HG02884 (cell line): ENCODE measurements around the gene OR7C1.
"Not testable (repeated sequence)": the region's sequence is repeated elsewhere in the genome, so short reads cannot be mapped to it uniquely, and the experiment has no call there.

Source experiments
- ATAC-seq: cut with Tn5 transposase; IDR thresholded peaks from one replicate; pipeline ENCODE4 v1.9.1; 2021; ENCODE audit warnings: mild to moderate bottlenecking, moderate library complexity; ENCODE audit not compliant: unreplicated experiment

OR7C1 gene

DNA sequence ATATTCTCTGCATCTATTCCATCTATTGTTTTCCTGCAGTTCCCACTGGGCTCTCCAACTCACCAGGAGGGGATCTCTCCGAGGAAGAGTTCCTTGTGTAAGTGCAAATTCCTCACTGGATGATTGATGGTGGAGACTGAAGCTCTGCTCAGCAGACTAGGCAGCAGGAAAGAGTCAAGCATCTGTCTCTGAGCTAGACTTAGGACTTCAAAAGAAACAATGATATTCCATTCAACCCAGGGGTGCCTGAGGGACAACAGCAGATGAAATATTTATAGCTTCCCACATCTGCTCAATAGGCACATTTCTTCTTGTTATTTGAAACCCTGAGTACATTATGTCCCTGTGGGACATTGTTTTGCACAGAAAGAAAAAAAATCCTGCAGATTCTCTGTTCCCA lies at the start of gene OR7C1, which contains the start of gene OR7A5:
TSS of gene OR7C1 (minus strand) at position 175 of the 400 bp plus-strand sequence. CDS start 35,049 bp downstream, outside the sequence.
TSS of gene OR7A5 (minus strand) at position 175 of the 400 bp plus-strand sequence. CDS start 6,944 bp downstream, outside the sequence.
- no peak for ATAC-seq

- no peak for ATAC-seq
Observed at GRCh38 chr19:14871619-14872230, 36.7 kb upstream of the OR7C1 start.

- no peak for ATAC-seq
Observed at GRCh38 chr19:14868497-14868896, 33.5 kb upstream of the OR7C1 start.

GRCh38 chr19:14848822-14849221 lies 13.8 kb upstream of the OR7C1 start, which contains the start of gene OR7A10:
OR7A10 (minus strand) TSS chr19:14848922; CDS start chr19:14841877, 7,045 bp downstream.
- no peak for ATAC-seq

DNA sequence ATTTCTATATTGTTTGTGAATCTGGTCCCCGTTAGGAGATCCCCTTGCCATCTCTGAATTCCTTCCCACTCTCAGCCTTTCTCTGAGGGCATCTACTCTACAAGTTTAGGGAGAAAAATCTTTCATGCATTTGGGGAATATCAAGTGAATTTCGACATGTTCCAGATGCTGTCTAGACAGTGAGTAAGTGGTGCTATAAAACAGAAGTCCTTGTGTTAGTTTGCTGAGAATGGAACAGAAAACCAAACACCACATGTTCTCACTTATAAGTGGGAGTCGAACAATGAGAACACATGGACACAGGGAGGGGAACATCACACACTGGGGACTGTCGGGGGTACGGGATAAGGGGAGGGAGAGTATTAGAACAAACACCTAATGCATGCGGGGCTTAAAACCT lies 8.6 kb upstream of the OR7C1 start:
- no peak for ATAC-seq

DNA sequence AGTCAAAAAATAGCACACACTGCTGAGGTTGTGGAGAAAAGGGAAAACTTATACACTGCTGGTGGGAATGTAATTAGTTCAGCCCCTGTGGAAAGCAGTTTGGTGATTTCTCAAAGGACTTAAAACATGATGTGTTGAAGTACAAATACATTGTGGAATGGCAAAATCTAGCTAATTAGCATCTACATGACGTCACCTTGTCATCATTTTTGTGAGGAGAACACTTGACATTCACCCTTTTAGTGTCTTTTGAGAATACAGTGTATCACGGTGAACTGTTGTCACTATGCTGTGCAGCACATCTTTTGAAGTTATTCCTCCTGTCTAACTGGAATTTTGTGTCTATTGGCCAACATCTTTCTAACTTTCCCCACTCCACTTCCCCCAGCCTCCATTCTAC lies 8.2 kb upstream of the OR7C1 start:
- no peak for ATAC-seq

GRCh38 chr19:14840206-14840605 lies 5.2 kb upstream of the OR7C1 start:
- ATAC-seq = no peak

- no peak for ATAC-seq
Observed at GRCh38 chr19:14837391-14837790, 2.4 kb upstream of the OR7C1 start.

- no peak for ATAC-seq
Observed at GRCh38 chr19:14830702-14831101, 4.3 kb downstream of the OR7C1 start.

GRCh38 chr19:14826006-14826405 lies 9.0 kb downstream of the OR7C1 start:
- ATAC-seq = no peak

GRCh38 chr19:14821937-14822336 lies 13.0 kb downstream of the OR7C1 start:
- no peak for ATAC-seq

- ATAC-seq = no peak
Observed at GRCh38 chr19:14818588-14818987, 16.4 kb downstream of the OR7C1 start.

- no peak for ATAC-seq
Observed at GRCh38 chr19:14817052-14817451, 17.9 kb downstream of the OR7C1 start.

DNA sequence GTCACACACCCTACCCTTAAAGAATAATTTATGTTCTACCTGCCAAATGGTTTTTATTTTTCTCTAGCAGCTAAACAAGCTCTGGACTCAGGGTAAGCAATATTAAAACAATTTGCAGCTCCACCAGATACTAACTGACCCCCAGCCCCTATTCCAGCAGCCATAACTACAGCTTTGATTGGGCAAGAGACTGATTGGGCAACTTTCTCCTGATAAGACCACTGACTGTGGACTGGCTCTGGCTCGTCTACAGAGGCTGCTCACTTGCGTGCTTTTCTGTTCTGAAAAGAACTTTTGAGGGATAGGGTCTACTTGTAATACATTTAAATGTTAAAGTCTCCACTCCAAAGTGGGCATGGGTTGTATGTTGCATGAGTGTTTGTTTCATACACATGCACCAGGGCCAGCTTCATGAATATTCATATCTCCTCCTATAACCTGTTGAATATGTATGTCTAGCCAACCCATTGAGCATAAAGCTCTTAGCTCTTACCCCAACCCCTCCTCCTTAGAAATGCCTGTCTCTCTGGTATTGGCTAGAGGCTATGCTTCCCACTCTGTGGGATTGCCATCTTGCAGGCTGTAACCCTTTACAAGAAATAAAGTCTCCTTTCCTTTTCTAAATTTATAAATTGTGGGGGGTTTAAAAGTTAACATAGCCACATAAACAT lies 19.9 kb downstream of the OR7C1 start:
- ATAC-seq = no peak

DNA sequence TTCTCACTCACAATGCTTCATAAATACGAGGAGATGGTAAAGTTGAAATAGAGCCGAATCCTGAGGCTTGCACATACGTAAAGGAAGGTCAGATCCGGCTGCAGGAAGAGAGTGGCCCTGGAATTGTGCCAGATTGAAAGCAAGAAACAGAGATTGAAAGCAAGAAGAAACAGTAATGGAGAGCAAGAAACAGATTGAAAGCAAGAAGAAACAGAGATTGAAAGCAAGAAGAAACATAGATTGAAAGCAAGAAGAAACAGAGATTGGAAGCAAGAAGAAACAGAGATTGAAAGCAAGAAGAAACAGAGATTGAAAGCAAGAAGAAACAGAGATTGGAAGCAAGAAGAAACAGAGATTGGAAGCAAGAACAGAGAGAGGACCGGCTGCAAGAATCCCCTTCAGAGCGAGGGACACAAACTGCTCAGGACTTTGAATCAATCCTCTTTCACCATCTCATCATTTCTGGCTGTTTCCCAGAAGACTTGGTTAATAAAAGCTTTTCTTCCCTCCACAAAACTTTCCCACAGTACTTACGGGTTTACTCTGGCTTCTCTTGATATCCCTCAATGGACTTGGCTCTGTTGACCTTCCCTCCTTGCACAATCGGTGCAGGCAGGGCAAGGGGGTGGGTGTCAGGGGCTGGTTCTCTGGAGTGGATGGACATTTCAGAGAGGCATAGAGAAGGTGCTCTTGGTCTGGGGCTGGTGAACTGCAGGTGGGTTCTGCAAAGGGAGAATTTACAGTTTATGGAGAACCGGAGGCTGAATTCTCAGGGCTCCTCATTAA lies 25.5 kb downstream of the OR7C1 start:
- ATAC-seq = no peak

- ATAC-seq = no peak
Observed at GRCh38 chr19:14804765-14805164, 30.2 kb downstream of the OR7C1 start.

DNA sequence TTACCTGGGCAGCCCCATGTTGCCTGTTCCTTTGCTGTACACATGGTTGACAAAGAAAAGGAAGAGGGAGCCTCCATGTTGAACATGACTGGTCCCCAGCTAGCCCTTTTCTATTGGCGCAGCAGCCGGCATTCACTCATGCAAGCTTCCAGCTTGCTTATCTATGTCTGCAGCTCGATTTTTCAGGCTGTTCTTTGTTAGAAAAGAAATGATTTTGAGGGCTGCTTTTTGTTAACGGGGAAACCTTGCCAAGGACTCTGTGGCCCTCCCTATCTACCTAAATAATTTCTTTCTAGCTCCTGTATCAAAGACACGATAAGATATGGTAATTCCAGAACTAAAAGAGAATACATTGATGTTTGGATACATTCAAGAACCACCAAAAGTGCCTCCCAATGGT lies 36.2 kb downstream of the OR7C1 start:
- ATAC-seq = no peak

DNA sequence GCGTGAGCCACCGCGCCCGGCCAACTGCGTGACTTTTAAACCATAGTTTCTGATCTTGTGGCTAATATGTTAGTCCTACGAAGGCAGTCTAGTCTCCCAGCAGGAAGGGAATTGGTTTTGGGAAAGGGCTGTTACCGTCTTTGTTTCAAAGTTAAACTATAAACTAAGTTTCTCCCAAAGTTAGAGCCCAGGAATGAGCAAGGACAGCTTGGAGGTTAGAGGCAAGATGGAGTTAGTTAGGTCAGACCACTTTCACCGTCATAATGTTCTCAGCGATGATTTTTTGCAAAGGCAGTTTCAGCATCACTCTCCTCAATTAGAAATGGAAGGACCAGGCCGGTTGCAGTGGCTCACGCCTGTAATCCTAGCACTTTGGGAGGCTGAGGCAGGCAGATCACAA lies 39.0 kb downstream of the OR7C1 start:
- ATAC-seq = no peak

GRCh38 chr19:14795078-14795721 lies 39.8 kb downstream of the OR7C1 start:
- no peak for ATAC-seq

GRCh38 chr19:14792250-14792649 lies 42.7 kb downstream of the OR7C1 start:
- not testable (repeated sequence) for ATAC-seq

DNA sequence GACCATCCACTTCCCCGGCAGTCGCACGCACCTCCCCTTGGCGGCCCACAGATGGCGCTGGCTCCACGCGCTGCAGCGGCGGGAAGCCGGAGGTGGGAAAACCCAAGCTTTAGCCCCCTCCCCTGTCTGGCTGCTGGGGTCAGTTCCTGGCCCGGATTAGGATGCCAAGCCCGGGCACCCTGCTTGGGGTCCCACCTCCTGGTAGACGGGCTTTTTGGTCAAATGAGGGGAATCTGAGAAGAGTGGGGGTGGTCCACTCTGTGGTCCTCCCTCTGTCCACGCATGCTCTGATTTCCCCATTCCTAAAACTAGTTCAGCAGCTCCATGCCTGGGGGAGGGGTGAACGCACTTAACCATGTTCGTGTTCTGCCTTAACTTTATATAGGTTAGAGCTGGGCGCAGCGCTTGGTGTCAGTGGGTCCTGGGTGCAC lies 48.5 kb downstream of the OR7C1 start:
- no peak for ATAC-seq
